GM12872 (cell line): ENCODE results near the gene BRAF.

Experiments used
- CTCF ChIP-seq: IDR thresholded peaks from 3 replicates; pipeline ENCODE4 v1.5.1; 2011; ENCODE audit warnings: low read depth, mild to moderate bottlenecking, low read length, moderate library complexity; ENCODE audit not compliant: insufficient read depth

The BRAF gene

GRCh38 chr7:140744005-140744404, 180.7 kb downstream of the BRAF start:
- TF ChIP-seq CTCF, result no peak

- no peak for TF ChIP-seq CTCF
Measured at GRCh38 chr7:140738280-140738679, 186.4 kb downstream of the BRAF start.

- no peak for TF ChIP-seq CTCF
Measured at GRCh38 chr7:140734729-140735128, 190.0 kb downstream of the BRAF start.

- no peak for TF ChIP-seq CTCF
Measured at GRCh38 chr7:140734096-140734495, 190.6 kb downstream of the BRAF start.

- TF ChIP-seq CTCF, result no peak
Measured at GRCh38 chr7:140732416-140732815, 192.3 kb downstream of the BRAF start.

- peak; percentile 36; the same call in 2 of the 3 replicates for TF ChIP-seq CTCF
Measured at GRCh38 chr7:140726281-140726680, 198.4 kb downstream of the BRAF start.

- no peak for TF ChIP-seq CTCF
Measured at GRCh38 chr7:140724706-140725105, 200.0 kb downstream of the BRAF start.

- TF ChIP-seq CTCF, result no peak
Measured at GRCh38 chr7:140723574-140723973, 201.2 kb downstream of the BRAF start.
